ENCODE measurements around the gene C13orf46.

GRCh38 chr13:114000151-114001040 lies 26.5 kb upstream of the C13orf46 start:
- no peak for TF ChIP-seq POLR2AphosphoS5 (IDR thresholded peaks at IDR 0.05; ENCODE audit: low read depth, low read length)
- no peak for TF ChIP-seq TAF1 (IDR thresholded peaks at IDR 0.05; ENCODE audit: low read depth, low read length)
- no peak for TF ChIP-seq POLR2A (IDR thresholded peaks at IDR 0.05; ENCODE audit: low read depth, low read length)
- TF ChIP-seq PAX5 (IDR thresholded peaks at IDR 0.05; ENCODE audit: insufficient read depth, low read length, severe bottlenecking): no peak
- no peak for TF ChIP-seq SPI1 (IDR thresholded peaks at IDR 0.05; ENCODE audit: low read depth, low read length)

Data from GM12891 (cell line).